ENCODE measurements around the gene FGF5.

Gene FGF5

GRCh38 chr4:80228460-80228859 lies 38.0 kb upstream of the FGF5 start:
- H3K4me3 ChIP-seq (ENCODE audit: low read depth, low read length): no peak overlapping the region
- no peak for TF ChIP-seq POLR2A (IDR thresholded peaks at IDR 0.05; ENCODE audit: extremely low read depth, insufficient read length)
- no peak for TF ChIP-seq CTCF (IDR thresholded peaks at IDR 0.05; ENCODE audit: low read depth, low read length)
- TF ChIP-seq MAX (IDR thresholded peaks at IDR 0.05; ENCODE audit: low read depth, low read length): no peak
- no peak for TF ChIP-seq MYC (IDR thresholded peaks at IDR 0.05; ENCODE audit: low read depth, low read length)
- no peak for DNase-seq (ENCODE audit: low read depth)

- no peak overlapping the region for H3K4me3 ChIP-seq (ENCODE audit: low read depth, low read length)
- TF ChIP-seq CTCF (IDR thresholded peaks at IDR 0.05; ENCODE audit: low read depth, low read length) (no peak), MYC (IDR thresholded peaks at IDR 0.05; ENCODE audit: low read depth, low read length) (no peak), MAX (IDR thresholded peaks at IDR 0.05; ENCODE audit: low read depth, low read length) (no peak), POLR2A (IDR thresholded peaks at IDR 0.05; ENCODE audit: extremely low read depth, insufficient read length) (no peak)
- DNase-seq (ENCODE audit: low read depth): no peak
Measured at GRCh38 chr4:80229128-80229527, 37.3 kb upstream of the FGF5 start.

- DNase-seq (ENCODE audit: low read depth): no peak
- no peak overlapping the region for H3K4me3 ChIP-seq (ENCODE audit: low read depth, low read length)
- no peak for TF ChIP-seq MYC (IDR thresholded peaks at IDR 0.05; ENCODE audit: low read depth, low read length)
- TF ChIP-seq MAX (IDR thresholded peaks at IDR 0.05; ENCODE audit: low read depth, low read length): no peak
- TF ChIP-seq CTCF (IDR thresholded peaks at IDR 0.05; ENCODE audit: low read depth, low read length): no peak
- TF ChIP-seq POLR2A (IDR thresholded peaks at IDR 0.05; ENCODE audit: extremely low read depth, insufficient read length): no peak
Measured at GRCh38 chr4:80229590-80229989, 36.9 kb upstream of the FGF5 start.

- TF ChIP-seq CTCF (IDR thresholded peaks at IDR 0.05; ENCODE audit: low read depth, low read length) (no peak), MAX (IDR thresholded peaks at IDR 0.05; ENCODE audit: low read depth, low read length) (no peak), MYC (IDR thresholded peaks at IDR 0.05; ENCODE audit: low read depth, low read length) (no peak), POLR2A (IDR thresholded peaks at IDR 0.05; ENCODE audit: extremely low read depth, insufficient read length) (no peak)
- H3K4me3 ChIP-seq (ENCODE audit: low read depth, low read length): no peak overlapping the region
- DNase-seq (ENCODE audit: low read depth): no peak
Measured at GRCh38 chr4:80231180-80231579, 35.3 kb upstream of the FGF5 start.

- no peak overlapping the region for H3K4me3 ChIP-seq (ENCODE audit: low read depth, low read length)
- DNase-seq (ENCODE audit: low read depth): no peak
- TF ChIP-seq POLR2A (IDR thresholded peaks at IDR 0.05; ENCODE audit: extremely low read depth, insufficient read length) (no peak), MYC (IDR thresholded peaks at IDR 0.05; ENCODE audit: low read depth, low read length) (no peak), CTCF (IDR thresholded peaks at IDR 0.05; ENCODE audit: low read depth, low read length) (no peak), MAX (IDR thresholded peaks at IDR 0.05; ENCODE audit: low read depth, low read length) (no peak)
Measured at GRCh38 chr4:80232707-80233370, 33.6 kb upstream of the FGF5 start.
